OCI-LY7 (cell line): Measurements from ENCODE around the gene TMTC2. TPM values are rescaled to one million over a fixed set of nuclear protein-coding genes. Genes with fewer than 3 reads are reported as not detected.

Experiments
- BruUV-seq: library from RNA; stranded (reverse); fragments of 400-500 nt; replicated peaks from 2 replicates; lab custom pipeline; 2021; lab: Mats Ljungman, UMichigan
- CTCF ChIA-PET: fragments of 300-600 bp; sonication (Branson Sonifier 250); formaldehyde crosslinking; loops from one replicate; lab custom pipeline; 2022; ENCODE audit warnings: antibody characterized with exemption; ENCODE audit not compliant: unreplicated experiment; lab: Charles Lee
- POLR2A ChIA-PET: fragments of 300-600 bp; sonication (Branson Sonifier 250); formaldehyde crosslinking; loops from one replicate; lab custom pipeline; 2022; ENCODE audit warnings: antibody characterized with exemption; lab: Charles Lee
- DNase-seq: peaks from one replicate; pipeline ENCODE4 v3.0.0-alpha.2; 2015; ENCODE audit warnings: low spot score
- H2AFZ ChIP-seq: fragments of 200-600 bp; sonication (generic), shearing (Covaris generic); 2 replicates; pipeline ENCODE4 v1.6.1; 2014; ENCODE audit warnings: mild to moderate bottlenecking, antibody characterized with exemption, low read length, moderate library complexity
- H3K27ac ChIP-seq: fragments of 200-600 bp; sonication (generic); 2 replicates; pipeline ENCODE4 v1.5.1; 2014; ENCODE audit warnings: mixed run types, low read depth, mild to moderate bottlenecking, moderate library complexity, low read length, inconsistent platforms; ENCODE audit not compliant: poor library complexity, severe bottlenecking
- H3K36me3 ChIP-seq: fragments of 200-600 bp; sonication (generic); 2 replicates; pipeline ENCODE4 v1.6.1; 2014; ENCODE audit warnings: mild to moderate bottlenecking, antibody characterized with exemption, low read length, moderate library complexity, mixed read lengths; ENCODE audit not compliant: insufficient read depth
- H3K4me1 ChIP-seq: fragments of 200-600 bp; sonication (generic); 2 replicates; pipeline ENCODE4 v1.5.1; 2014; ENCODE audit warnings: mild to moderate bottlenecking, low read length; ENCODE audit not compliant: insufficient read depth, poor library complexity, severe bottlenecking
- H3K4me2 ChIP-seq: fragments of 200-600 bp; sonication (generic); 2 replicates; pipeline ENCODE4 v1.6.1; 2014; ENCODE audit warnings: mild to moderate bottlenecking, low read length
- H3K4me3 ChIP-seq: fragments of 200-600 bp; sonication (generic); 2 replicates; pipeline ENCODE4 v1.5.1; 2014; ENCODE audit warnings: mild to moderate bottlenecking, low read depth, low read length; ENCODE audit not compliant: poor library complexity, severe bottlenecking
- H3K79me2 ChIP-seq: fragments of 200-600 bp; sonication (generic); 2 replicates; pipeline ENCODE4 v1.6.1; 2016; ENCODE audit warnings: low read depth, mild to moderate bottlenecking, low read length, moderate library complexity, mixed read lengths; ENCODE audit not compliant: insufficient read depth
- H3K9me2 ChIP-seq: fragments of 200-600 bp; sonication (generic); 2 replicates; pipeline ENCODE4 v1.6.1; 2016; ENCODE audit warnings: mild to moderate bottlenecking, low read length, mixed read lengths; ENCODE audit not compliant: insufficient read depth
- H3K9me3 ChIP-seq: fragments of 200-600 bp; sonication (generic); 2 replicates; pipeline ENCODE4 v1.6.1; 2014; ENCODE audit warnings: mild to moderate bottlenecking, mixed run types, low read length, mixed read lengths
- H4K20me1 ChIP-seq: fragments of 200-600 bp; sonication (generic); 2 replicates; pipeline ENCODE4 v1.6.1; 2014; ENCODE audit warnings: mild to moderate bottlenecking, antibody characterized with exemption, low read length, moderate library complexity, mixed read lengths; ENCODE audit not compliant: insufficient read depth
- EZH2phosphoT487 ChIP-seq: fragments of 200-600 bp; sonication (generic); IDR thresholded peaks from 2 replicates; pipeline ENCODE4 v1.6.1; 2018; ENCODE audit warnings: low read depth, borderline replicate concordance, mild to moderate bottlenecking, mixed run types, antibody characterized with exemption, low read length, moderate library complexity, mixed read lengths
- intact Hi-C: fragments of 100-400 bp; cut with micrococcal nuclease; formaldehyde crosslinking; loops from one replicate; pipeline ENCODE4 v1.10.0; 2022; ENCODE audit not compliant: unreplicated experiment
- total RNA-seq, 2 experiments: library from RNA; depleted of rRNA in 1 of 2; stranded (reverse); fragments of >200 nt in 1 of 2; shearing (Covaris generic) in 1 of 2; gene quantifications; 2 replicates each; pipeline ENCODE4 v1.2.3, GENCODE V29; 2014 to 2022
- TF ChIP-seq, protein P1 (sequence below): fragments of 200-600 bp; sonication (generic); conservative IDR thresholded peaks from 2 replicates; pipeline ENCODE4 v1.5.1; 2014; ENCODE audit warnings: mild to moderate bottlenecking, antibody characterized with exemption, low read length, moderate library complexity, mixed read lengths

The TMTC2 gene
- total RNA-seq, 2 experiments from 2014 or later, result 5.6 to 8.1 TPM

DNA sequence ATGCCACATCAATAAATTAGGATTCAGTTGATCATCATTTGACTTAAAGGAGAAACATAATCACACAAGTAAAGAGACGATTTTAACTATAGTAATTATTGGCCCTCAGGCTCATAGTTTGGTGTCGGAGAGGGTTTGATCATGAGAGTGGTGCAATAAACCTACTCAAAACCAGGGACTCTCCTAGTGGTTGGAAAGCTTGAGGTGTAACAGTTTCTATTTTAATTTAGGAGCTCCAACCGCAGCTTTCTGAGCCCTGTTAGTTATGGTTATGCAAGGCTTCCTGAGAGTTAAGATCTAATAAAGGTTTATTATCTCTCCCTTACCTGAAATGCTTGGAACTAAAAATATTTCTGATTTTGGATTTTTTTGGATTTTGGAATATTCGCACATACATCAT is 36.4 kb downstream of the TMTC2 start:
- no peak overlapping the region for H2AFZ ChIP-seq
- no peaks in the 10 kb centered on the region for H4K20me1 ChIP-seq
- POLR2A ChIA-PET, result no interaction called here
- no peak for TF ChIP-seq EZH2phosphoT487
- TF ChIP-seq, protein P1, sequence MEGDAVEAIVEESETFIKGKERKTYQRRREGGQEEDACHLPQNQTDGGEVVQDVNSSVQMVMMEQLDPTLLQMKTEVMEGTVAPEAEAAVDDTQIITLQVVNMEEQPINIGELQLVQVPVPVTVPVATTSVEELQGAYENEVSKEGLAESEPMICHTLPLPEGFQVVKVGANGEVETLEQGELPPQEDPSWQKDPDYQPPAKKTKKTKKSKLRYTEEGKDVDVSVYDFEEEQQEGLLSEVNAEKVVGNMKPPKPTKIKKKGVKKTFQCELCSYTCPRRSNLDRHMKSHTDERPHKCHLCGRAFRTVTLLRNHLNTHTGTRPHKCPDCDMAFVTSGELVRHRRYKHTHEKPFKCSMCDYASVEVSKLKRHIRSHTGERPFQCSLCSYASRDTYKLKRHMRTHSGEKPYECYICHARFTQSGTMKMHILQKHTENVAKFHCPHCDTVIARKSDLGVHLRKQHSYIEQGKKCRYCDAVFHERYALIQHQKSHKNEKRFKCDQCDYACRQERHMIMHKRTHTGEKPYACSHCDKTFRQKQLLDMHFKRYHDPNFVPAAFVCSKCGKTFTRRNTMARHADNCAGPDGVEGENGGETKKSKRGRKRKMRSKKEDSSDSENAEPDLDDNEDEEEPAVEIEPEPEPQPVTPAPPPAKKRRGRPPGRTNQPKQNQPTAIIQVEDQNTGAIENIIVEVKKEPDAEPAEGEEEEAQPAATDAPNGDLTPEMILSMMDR, result no peak
- H3K4me3 ChIP-seq, result no peak overlapping the region
- no peak overlapping the region for H3K4me2 ChIP-seq
- H3K36me3 ChIP-seq, result no peaks in the 10 kb centered on the region
- no peaks in the 10 kb centered on the region for H3K9me2 ChIP-seq
- no peaks in the 10 kb centered on the region for H3K79me2 ChIP-seq
- no peak overlapping the region for H3K27ac ChIP-seq
- CTCF ChIA-PET, result no interaction called here
- H3K4me1 ChIP-seq, result no peaks in the 10 kb centered on the region
- intact Hi-C loops, result no loop called here
- DNase-seq, result no peak
- no peaks in the 10 kb centered on the region for H3K9me3 ChIP-seq
- no TSS peak for BruUV-seq

GRCh38 chr12:82723891-82724290 is 37.2 kb downstream of the TMTC2 start:
- Histone ChIP-seq H3K4me2 (no peak overlapping the region), H3K4me1 (no peaks in the 10 kb centered on the region), H3K36me3 (no peaks in the 10 kb centered on the region), H3K27ac (no peak overlapping the region), H3K9me3 (no peaks in the 10 kb centered on the region), H2AFZ (no peak overlapping the region), H4K20me1 (no peaks in the 10 kb centered on the region), H3K4me3 (no peak overlapping the region), H3K9me2 (no peaks in the 10 kb centered on the region), H3K79me2 (no peaks in the 10 kb centered on the region)
- ChIA-PET CTCF (no interaction called here), POLR2A (interaction anchor here (0.6 kb wide), 1 partner anchor 28 kb away, joined by 3 read pairs; no protein-coding TSS in a partner anchor)
- BruUV-seq, result no TSS peak
- intact Hi-C loops, result no loop called here
- TF ChIP-seq, protein P1, result no peak
- TF ChIP-seq EZH2phosphoT487, result no peak
- DNase-seq, result no peak

GRCh38 chr12:82725741-82726140 is 39.0 kb downstream of the TMTC2 start:
- intact Hi-C loops, result no loop called here
- no peaks in the 10 kb centered on the region for H3K79me2 ChIP-seq
- H3K4me2 ChIP-seq, result no peak overlapping the region
- no peak for DNase-seq
- no peak overlapping the region for H3K4me3 ChIP-seq
- CTCF ChIA-PET, result no interaction called here
- H2AFZ ChIP-seq, result no peak overlapping the region
- no TSS peak for BruUV-seq
- no peak overlapping the region for H3K27ac ChIP-seq
- no peaks in the 10 kb centered on the region for H3K9me2 ChIP-seq
- no peaks in the 10 kb centered on the region for H3K4me1 ChIP-seq
- H3K9me3 ChIP-seq, result no peaks in the 10 kb centered on the region
- TF ChIP-seq EZH2phosphoT487, result no peak
- TF ChIP-seq, protein P1, result no peak
- POLR2A ChIA-PET, result interaction anchor here (0.7 kb wide), 1 partner anchor 22 kb away, joined by 3 read pairs; no protein-coding TSS in a partner anchor
- H3K36me3 ChIP-seq, result no peaks in the 10 kb centered on the region
- H4K20me1 ChIP-seq, result no peaks in the 10 kb centered on the region
